Karpas-422 (cell line): ENCODE results near the gene IGDCC3. TPM values are rescaled to one million over a fixed set of nuclear protein-coding genes. Genes with fewer than 3 reads are reported as not detected.
"Not testable (repeated sequence)": the region's sequence is repeated elsewhere in the genome, so short reads cannot be mapped to it uniquely, and the experiment has no call there.

Experiments
- DNase-seq: peaks from one replicate; pipeline ENCODE4 v3.0.0-alpha.2; 2015
- H2AFZ ChIP-seq: fragments of 200-600 bp; sonication (generic); 2 replicates; pipeline ENCODE4 v1.6.1; 2014; ENCODE audit warnings: antibody characterized with exemption, low read length, mixed read lengths
- H3K27ac ChIP-seq: fragments of 200-600 bp; sonication (generic); 2 replicates; pipeline ENCODE4 v1.5.1; 2014; ENCODE audit warnings: mild to moderate bottlenecking, low read length, moderate library complexity
- H3K27me3 ChIP-seq: fragments of 200-600 bp; sonication (generic); 2 replicates; pipeline ENCODE4 v1.6.1; 2014; ENCODE audit warnings: low read length, mixed read lengths
- H3K36me3 ChIP-seq: fragments of 200-600 bp; sonication (generic); 2 replicates; pipeline ENCODE4 v1.6.1; 2014; ENCODE audit warnings: low read length, mixed read lengths; ENCODE audit not compliant: insufficient read depth
- H3K4me1 ChIP-seq: fragments of 200-600 bp; sonication (generic); 2 replicates; pipeline ENCODE4 v1.6.1; 2014; ENCODE audit warnings: mild to moderate bottlenecking, low read length, mixed read lengths
- H3K4me2 ChIP-seq: fragments of 200-600 bp; sonication (generic); 2 replicates; pipeline ENCODE4 v1.6.1; 2014; ENCODE audit warnings: low read length, low read depth, mild to moderate bottlenecking; ENCODE audit not compliant: poor library complexity, severe bottlenecking
- H3K4me3 ChIP-seq: fragments of 200-600 bp; sonication (generic); 2 replicates; pipeline ENCODE4 v1.5.1; 2014; ENCODE audit warnings: mild to moderate bottlenecking, antibody characterized with exemption, low read length, mixed read lengths
- H3K79me2 ChIP-seq: fragments of 200-600 bp; sonication (generic); 2 replicates; pipeline ENCODE4 v1.6.1; 2014; ENCODE audit warnings: mild to moderate bottlenecking, low read length, mixed read lengths
- H3K9ac ChIP-seq: fragments of 200-600 bp; sonication (generic); 2 replicates; pipeline ENCODE4 v1.6.0; 2014; ENCODE audit warnings: low read length
- H3K9me2 ChIP-seq: fragments of 200-600 bp; sonication (generic), shearing (Covaris generic); replicated peaks from 2 replicates; pipeline ENCODE4 v1.6.0; 2014; ENCODE audit warnings: mild to moderate bottlenecking, low read length, moderate library complexity; ENCODE audit not compliant: insufficient read depth
- H3K9me3 ChIP-seq: fragments of 300-700, 200-600 bp; sonication (generic); 2 replicates; pipeline ENCODE4 v1.6.1; 2014; ENCODE audit warnings: low read length, mixed read lengths
- H4K20me1 ChIP-seq: fragments of 200-600 bp; sonication (generic); 2 replicates; pipeline ENCODE4 v1.6.1; 2014; ENCODE audit warnings: mild to moderate bottlenecking, antibody characterized with exemption, low read length, low read depth; ENCODE audit not compliant: insufficient read depth
- total RNA-seq: library from RNA; depleted of rRNA; stranded (reverse); fragments of >200 nt; shearing (Covaris generic); gene quantifications from 2 replicates; pipeline ENCODE4 v1.2.3, GENCODE V29; 2014; ENCODE audit warnings: low replicate concordance

Gene IGDCC3
- total RNA-seq, 1 experiment from 2014 or later, result not detected

GRCh38 chr15:65355988-65356353 is 21.8 kb downstream of the IGDCC3 start:
- no peaks in the 10 kb centered on the region for H3K9me2 ChIP-seq
- no peaks in the 10 kb centered on the region for H4K20me1 ChIP-seq
- H2AFZ ChIP-seq, result no peak overlapping the region
- no peak overlapping the region for H3K4me2 ChIP-seq
- H3K36me3 ChIP-seq, result no peaks in the 10 kb centered on the region
- H3K79me2 ChIP-seq, result no peaks in the 10 kb centered on the region
- no peak overlapping the region for H3K27ac ChIP-seq
- H3K4me1 ChIP-seq, result no peaks in the 10 kb centered on the region
- H3K4me3 ChIP-seq, result no peak overlapping the region
- DNase-seq, result no peak
- no peak overlapping the region for H3K9ac ChIP-seq
- H3K27me3 ChIP-seq, result no peaks in the 10 kb centered on the region
- H3K9me3 ChIP-seq, result no peaks in the 10 kb centered on the region

GRCh38 chr15:65355173-65355987 is 22.4 kb downstream of the IGDCC3 start:
- DNase-seq, result no peak

GRCh38 chr15:65354835-65355172 is 23.0 kb downstream of the IGDCC3 start:
- no peak overlapping the region for H2AFZ ChIP-seq
- H3K27me3 ChIP-seq, result no peaks in the 10 kb centered on the region
- no peaks in the 10 kb centered on the region for H4K20me1 ChIP-seq
- H3K9me2 ChIP-seq, result no peaks in the 10 kb centered on the region
- no peaks in the 10 kb centered on the region for H3K9me3 ChIP-seq
- no peak for DNase-seq
- H3K36me3 ChIP-seq, result no peaks in the 10 kb centered on the region
- H3K4me1 ChIP-seq, result no peaks in the 10 kb centered on the region
- H3K79me2 ChIP-seq, result no peaks in the 10 kb centered on the region
- H3K27ac ChIP-seq, result no peak overlapping the region
- no peak overlapping the region for H3K4me3 ChIP-seq
- H3K9ac ChIP-seq, result no peak overlapping the region
- no peak overlapping the region for H3K4me2 ChIP-seq

More at GRCh38 chr15:65355173-65355987, 22.4 kb downstream of the IGDCC3 start:
- H2AFZ ChIP-seq, result no peak overlapping the region
- no peaks in the 10 kb centered on the region for H4K20me1 ChIP-seq
- H3K9ac ChIP-seq, result no peak overlapping the region
- no peak overlapping the region for H3K4me3 ChIP-seq
- H3K27ac ChIP-seq, result no peak overlapping the region
- no peaks in the 10 kb centered on the region for H3K9me3 ChIP-seq
- H3K4me1 ChIP-seq, result no peaks in the 10 kb centered on the region
- H3K79me2 ChIP-seq, result no peaks in the 10 kb centered on the region
- H3K36me3 ChIP-seq, result no peaks in the 10 kb centered on the region
- H3K27me3 ChIP-seq, result no peaks in the 10 kb centered on the region
- no peaks in the 10 kb centered on the region for H3K9me2 ChIP-seq
- H3K4me2 ChIP-seq, result no peak overlapping the region

- not testable (repeated sequence) for H3K4me1 ChIP-seq, H3K27me3 ChIP-seq, DNase-seq, H3K4me3 ChIP-seq, H3K4me2 ChIP-seq, H3K9me2 ChIP-seq, H3K9me3 ChIP-seq, H3K27ac ChIP-seq, H4K20me1 ChIP-seq, H2AFZ ChIP-seq, H3K9ac ChIP-seq, H3K36me3 ChIP-seq, H3K79me2 ChIP-seq
These were observed 25.8 kb downstream of the IGDCC3 start for GRCh38 chr15:65351972-65352371.

- H3K27me3 ChIP-seq, result no peaks in the 10 kb centered on the region
- no peaks in the 10 kb centered on the region for H3K9me2 ChIP-seq
- no peaks in the 10 kb centered on the region for H3K9me3 ChIP-seq
- no peaks in the 10 kb centered on the region for H3K79me2 ChIP-seq
- H3K4me3 ChIP-seq, result no peak overlapping the region
- no peak overlapping the region for H3K9ac ChIP-seq
- H3K27ac ChIP-seq, result no peak overlapping the region
- DNase-seq, result no peak
- H3K36me3 ChIP-seq, result no peaks in the 10 kb centered on the region
- H3K4me2 ChIP-seq, result no peak overlapping the region
- no peak overlapping the region for H2AFZ ChIP-seq
- peaks cover 3% of the 10 kb centered on the region; the same call in 1 of the 2 replicates for H3K4me1 ChIP-seq
- no peaks in the 10 kb centered on the region; the same call in 1 of the 2 replicates for H4K20me1 ChIP-seq
These were observed 28.5 kb downstream of the IGDCC3 start for GRCh38 chr15:65349338-65349737.

- not testable (repeated sequence) for H3K79me2 ChIP-seq, H3K9me3 ChIP-seq, H3K4me2 ChIP-seq, H3K9ac ChIP-seq, H3K27me3 ChIP-seq, H3K27ac ChIP-seq, H4K20me1 ChIP-seq, H2AFZ ChIP-seq, H3K36me3 ChIP-seq, H3K4me3 ChIP-seq, DNase-seq, H3K9me2 ChIP-seq, H3K4me1 ChIP-seq
These were observed 30.0 kb downstream of the IGDCC3 start for GRCh38 chr15:65347756-65348155.

GRCh38 chr15:65346856-65347598 is 30.8 kb downstream of the IGDCC3 start:
- Histone ChIP-seq H3K36me3 (no peaks in the 10 kb centered on the region), H3K79me2 (no peaks in the 10 kb centered on the region), H3K9me3 (no peaks in the 10 kb centered on the region), H3K27me3 (no peaks in the 10 kb centered on the region), H3K9me2 (no peaks in the 10 kb centered on the region), H4K20me1 (no peaks in the 10 kb centered on the region; the same call in 1 of the 2 replicates), H3K4me3 (no peak overlapping the region), H3K27ac (no peak overlapping the region), H3K9ac (no peak overlapping the region), H3K4me1 (peaks cover 3% of the 10 kb centered on the region; the same call in 1 of the 2 replicates), H3K4me2 (no peak overlapping the region), H2AFZ (no peak overlapping the region)
- no peak for DNase-seq

GRCh38 chr15:65344914-65345275 is 32.9 kb downstream of the IGDCC3 start:
- Histone ChIP-seq H3K79me2 (no peaks in the 10 kb centered on the region), H3K4me2 (no peak overlapping the region), H3K9ac (no peak overlapping the region), H3K9me3 (no peaks in the 10 kb centered on the region), H3K27me3 (no peaks in the 10 kb centered on the region), H2AFZ (no peak overlapping the region), H3K36me3 (no peaks in the 10 kb centered on the region), H3K27ac (no peak overlapping the region), H3K4me1 (peaks cover 3% of the 10 kb centered on the region; the same call in 1 of the 2 replicates), H3K9me2 (no peaks in the 10 kb centered on the region), H3K4me3 (no peak overlapping the region), H4K20me1 (no peaks in the 10 kb centered on the region; the same call in 1 of the 2 replicates)
- DNase-seq, result no peak
